D721Med (cell line): ENCODE measurements around the gene PAK4.
"Not testable (repeated sequence)": the region's sequence is repeated elsewhere in the genome, so short reads cannot be mapped to it uniquely, and the experiment has no call there.

ENCODE experiments used
- DNase-seq: peaks from one replicate; pipeline ENCODE4 v3.0.0; 2011; ENCODE audit warnings: low spot score; ENCODE audit not compliant: insufficient read length
- FAIRE-seq: peaks from 2 replicates; lab custom pipeline; 2011; peaks lifted over from hg19 to GRCh38; lab: Jason Lieb, UNC
- TF ChIP-seq, protein P1 (sequence below): IDR thresholded peaks from 2 replicates; pipeline ENCODE4 v1.5.1; 2012; ENCODE audit warnings: mild to moderate bottlenecking, control low read depth; ENCODE audit not compliant: insufficient read depth; ENCODE audit errors: missing control alignments

PAK4 gene

GRCh38 chr19:39139305-39139874 is 13.8 kb downstream of the PAK4 start:
- FAIRE-seq (no peak), DNase-seq (no peak)
- TF ChIP-seq, protein P1, sequence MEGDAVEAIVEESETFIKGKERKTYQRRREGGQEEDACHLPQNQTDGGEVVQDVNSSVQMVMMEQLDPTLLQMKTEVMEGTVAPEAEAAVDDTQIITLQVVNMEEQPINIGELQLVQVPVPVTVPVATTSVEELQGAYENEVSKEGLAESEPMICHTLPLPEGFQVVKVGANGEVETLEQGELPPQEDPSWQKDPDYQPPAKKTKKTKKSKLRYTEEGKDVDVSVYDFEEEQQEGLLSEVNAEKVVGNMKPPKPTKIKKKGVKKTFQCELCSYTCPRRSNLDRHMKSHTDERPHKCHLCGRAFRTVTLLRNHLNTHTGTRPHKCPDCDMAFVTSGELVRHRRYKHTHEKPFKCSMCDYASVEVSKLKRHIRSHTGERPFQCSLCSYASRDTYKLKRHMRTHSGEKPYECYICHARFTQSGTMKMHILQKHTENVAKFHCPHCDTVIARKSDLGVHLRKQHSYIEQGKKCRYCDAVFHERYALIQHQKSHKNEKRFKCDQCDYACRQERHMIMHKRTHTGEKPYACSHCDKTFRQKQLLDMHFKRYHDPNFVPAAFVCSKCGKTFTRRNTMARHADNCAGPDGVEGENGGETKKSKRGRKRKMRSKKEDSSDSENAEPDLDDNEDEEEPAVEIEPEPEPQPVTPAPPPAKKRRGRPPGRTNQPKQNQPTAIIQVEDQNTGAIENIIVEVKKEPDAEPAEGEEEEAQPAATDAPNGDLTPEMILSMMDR = no peak

DNA sequence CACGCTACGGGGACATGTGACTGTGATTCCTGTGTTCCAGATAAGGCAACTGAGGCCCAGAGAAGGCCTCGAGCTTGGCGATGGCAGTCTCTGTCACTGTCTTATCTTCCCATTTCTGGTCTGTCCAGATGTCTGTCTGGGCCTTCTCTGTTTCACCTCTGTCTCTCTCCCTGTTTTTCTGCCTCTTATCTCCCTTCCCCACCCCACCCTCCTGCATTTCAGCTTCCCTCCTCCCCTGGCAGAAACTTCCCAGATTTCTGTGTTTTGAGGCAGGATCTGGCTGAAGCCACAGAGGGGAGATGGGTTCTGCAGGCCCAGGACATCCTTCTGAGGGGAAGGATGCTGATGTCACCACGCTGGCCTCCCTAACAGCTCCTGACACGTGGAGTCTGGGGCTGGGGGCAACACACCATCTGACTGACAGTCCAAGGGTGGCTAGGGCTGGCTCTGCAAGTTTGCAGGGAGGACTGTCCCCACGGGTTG is 14.4 kb downstream of the PAK4 start:
- TF ChIP-seq, protein P1 = no peak
- no peak for FAIRE-seq
- DNase-seq = no peak

- no peak for DNase-seq
- TF ChIP-seq, protein P1 = no peak
- no peak for FAIRE-seq
Observed at GRCh38 chr19:39140594-39140993, 15.0 kb downstream of the PAK4 start.

DNA sequence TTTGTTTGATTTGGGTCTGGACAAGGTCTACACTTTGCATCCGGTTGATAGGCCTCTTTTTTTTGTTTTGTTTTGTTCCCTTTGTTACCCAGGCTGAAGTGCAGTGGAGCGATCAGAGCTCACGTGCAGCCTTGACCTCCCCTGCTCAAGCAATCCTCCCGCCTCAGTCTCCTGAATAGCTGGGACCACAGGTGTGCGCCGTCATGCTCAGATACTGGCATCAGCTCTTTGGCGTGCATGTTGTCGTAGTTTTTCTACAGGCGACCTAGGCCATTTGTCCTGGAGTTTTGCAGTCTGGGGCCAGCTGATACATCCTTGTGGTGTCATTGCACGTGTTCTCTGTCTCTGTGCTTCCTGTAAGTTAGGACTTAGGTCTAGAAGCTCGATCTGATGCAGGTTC is 16.3 kb downstream of the PAK4 start:
- TF ChIP-seq, protein P1 = no peak
- FAIRE-seq (no peak), DNase-seq (no peak)

DNA sequence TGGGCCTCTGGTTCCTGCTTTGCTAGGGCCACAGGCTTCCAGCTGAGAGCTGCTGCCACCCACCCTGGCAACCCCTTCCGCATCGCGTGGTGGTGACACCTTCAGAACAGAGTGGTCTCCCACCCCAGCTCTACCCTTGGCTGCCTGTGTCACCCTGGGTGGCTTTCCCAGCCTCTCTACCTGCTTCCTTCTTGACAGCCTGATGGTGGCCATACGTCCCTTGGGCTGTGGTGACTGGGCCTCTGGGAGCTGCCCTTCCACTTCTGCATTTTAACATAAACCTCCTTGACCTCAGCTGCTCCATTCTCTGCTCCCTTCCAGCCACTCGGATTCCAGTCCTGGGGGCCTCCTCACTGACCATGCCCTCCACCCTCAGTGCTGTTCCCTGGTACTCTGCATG is 17.0 kb downstream of the PAK4 start:
- FAIRE-seq = no peak
- TF ChIP-seq, protein P1 = no peak
- no peak for DNase-seq

GRCh38 chr19:39143757-39144289 is 18.2 kb downstream of the PAK4 start:
- not testable (repeated sequence) for FAIRE-seq, DNase-seq

- FAIRE-seq = no peak
- no peak for DNase-seq
- TF ChIP-seq, protein P1 = no peak
Observed at GRCh38 chr19:39144290-39145071, 18.9 kb downstream of the PAK4 start.
